ENCODE data around the gene GLI3.

The GLI3 gene

DNA sequence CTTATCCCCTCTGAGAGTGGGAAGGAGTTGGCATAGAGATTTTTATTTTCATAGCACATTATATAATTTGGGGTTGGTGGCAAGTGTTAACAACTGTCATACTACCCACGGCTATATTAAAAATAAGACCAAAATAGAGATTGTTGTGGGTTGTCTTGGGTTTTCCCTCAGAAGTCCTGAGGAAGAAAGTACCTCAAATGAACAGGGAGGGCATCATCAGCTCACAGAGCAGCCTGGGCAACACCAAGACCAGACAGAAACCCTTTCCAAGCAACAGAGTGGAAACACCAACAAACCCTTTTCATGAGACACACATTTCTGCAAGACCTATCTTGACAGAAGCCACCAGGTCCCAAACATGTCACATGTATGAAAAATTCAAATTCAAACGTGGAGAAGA, 121.2 kb downstream of the GLI3 start:
- POLR2A ChIA-PET, result no interaction called here
- CTCF ChIA-PET, result no interaction called here

DNA sequence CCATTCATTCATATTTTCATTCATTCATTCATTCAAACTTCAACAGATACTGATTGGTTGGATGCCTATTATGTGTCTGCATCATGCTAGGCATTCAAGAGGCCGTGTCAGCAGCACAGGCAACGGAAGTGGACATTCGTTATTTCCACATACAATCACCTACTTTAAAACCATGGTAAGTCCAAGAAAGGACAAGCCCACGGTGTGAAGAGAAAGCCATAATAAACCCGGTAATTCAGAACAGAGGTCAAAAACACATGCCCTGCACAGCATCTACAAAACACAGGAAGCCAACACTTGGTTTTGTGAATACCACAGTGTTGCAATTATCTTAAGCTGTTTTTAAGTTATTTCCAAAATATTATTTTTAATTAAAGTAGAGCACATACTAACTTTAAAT, 126.7 kb downstream of the GLI3 start:
- POLR2A ChIA-PET, result no interaction called here
- DNase-seq (ENCODE audit: low read depth, low spot score), result no peak
- CTCF ChIA-PET, result no interaction called here
- no peak overlapping the region for H3K4me3 ChIP-seq (ENCODE audit: low read depth, low read length)
- TF ChIP-seq CTCF (IDR thresholded peaks at IDR 0.05; ENCODE audit: insufficient read depth, low read length, missing control alignments), result no peak

More for the DNA sequence above, 121.2 kb downstream of the GLI3 start:
- no peak for TF ChIP-seq CTCF (IDR thresholded peaks at IDR 0.05; ENCODE audit: insufficient read depth, low read length, missing control alignments)
- DNase-seq (ENCODE audit: low read depth, low spot score), result no peak
- H3K4me3 ChIP-seq (ENCODE audit: low read depth, low read length), result no peak overlapping the region

- DNase-seq (ENCODE audit: low read depth, low spot score), result no peak
- CTCF ChIA-PET, result interaction anchor here (0.9 to 1.5 kb wide), 3 partner anchors 11 to 168 kb away, joined by 3 to 5 read pairs (median 4); no protein-coding TSS in a partner anchor
- POLR2A ChIA-PET, result no interaction called here
Measured at GRCh38 chr7:42108803-42109528, 128.0 kb downstream of the GLI3 start.

GRCh38 chr7:42107484-42108240, 129.3 kb downstream of the GLI3 start:
- no peak for TF ChIP-seq CTCF (IDR thresholded peaks at IDR 0.05; ENCODE audit: insufficient read depth, low read length, missing control alignments)
- CTCF ChIA-PET, result interaction anchor here (1.0 kb wide), 1 partner anchor 128 kb away, joined by 3 read pairs; no protein-coding TSS in a partner anchor
- DNase-seq (ENCODE audit: low read depth, low spot score), result no peak
- H3K4me3 ChIP-seq (ENCODE audit: low read depth, low read length), result no peak overlapping the region
- POLR2A ChIA-PET, result no interaction called here

More at GRCh38 chr7:42108803-42109528, 128.0 kb downstream of the GLI3 start:
- TF ChIP-seq CTCF (IDR thresholded peaks at IDR 0.05; ENCODE audit: insufficient read depth, low read length, missing control alignments), result no peak
- H3K4me3 ChIP-seq (ENCODE audit: low read depth, low read length), result no peak overlapping the region

DNA sequence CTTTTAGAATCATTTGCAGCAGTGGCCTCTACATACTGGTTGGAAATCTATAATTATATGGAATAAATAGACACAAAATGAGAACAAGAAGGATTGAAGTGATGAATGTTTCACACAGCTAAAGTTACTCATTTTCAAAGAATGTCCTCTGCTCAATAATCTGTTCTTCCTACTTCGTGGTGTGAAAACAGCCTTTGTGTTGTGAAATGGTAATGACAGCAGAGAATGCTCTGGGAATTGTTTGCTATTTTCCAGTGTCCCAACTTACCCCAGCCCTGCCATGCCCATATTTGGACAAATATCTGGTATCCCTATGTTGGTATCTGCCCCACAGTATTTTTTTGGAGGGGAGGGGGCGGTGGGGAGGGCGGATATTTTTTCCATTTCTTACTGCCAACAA, 130.4 kb downstream of the GLI3 start:
- POLR2A ChIA-PET, result no interaction called here
- no peak overlapping the region for H3K4me3 ChIP-seq (ENCODE audit: low read depth, low read length)
- no peak for TF ChIP-seq CTCF (IDR thresholded peaks at IDR 0.05; ENCODE audit: insufficient read depth, low read length, missing control alignments)
- CTCF ChIA-PET, result interaction anchor here (1.0 kb wide), 1 partner anchor 127 kb away, joined by 3 read pairs; no protein-coding TSS in a partner anchor
- no peak for DNase-seq (ENCODE audit: low read depth, low spot score)
